GM21528 (cell line): Measurements from ENCODE around the gene CASP12.

Experiments
- ATAC-seq: cut with Tn5 transposase; IDR thresholded peaks from one replicate; pipeline ENCODE4 v1.9.1; 2021; ENCODE audit warnings: mild to moderate bottlenecking, moderate library complexity; ENCODE audit not compliant: unreplicated experiment, low FRiP score

The CASP12 gene

DNA sequence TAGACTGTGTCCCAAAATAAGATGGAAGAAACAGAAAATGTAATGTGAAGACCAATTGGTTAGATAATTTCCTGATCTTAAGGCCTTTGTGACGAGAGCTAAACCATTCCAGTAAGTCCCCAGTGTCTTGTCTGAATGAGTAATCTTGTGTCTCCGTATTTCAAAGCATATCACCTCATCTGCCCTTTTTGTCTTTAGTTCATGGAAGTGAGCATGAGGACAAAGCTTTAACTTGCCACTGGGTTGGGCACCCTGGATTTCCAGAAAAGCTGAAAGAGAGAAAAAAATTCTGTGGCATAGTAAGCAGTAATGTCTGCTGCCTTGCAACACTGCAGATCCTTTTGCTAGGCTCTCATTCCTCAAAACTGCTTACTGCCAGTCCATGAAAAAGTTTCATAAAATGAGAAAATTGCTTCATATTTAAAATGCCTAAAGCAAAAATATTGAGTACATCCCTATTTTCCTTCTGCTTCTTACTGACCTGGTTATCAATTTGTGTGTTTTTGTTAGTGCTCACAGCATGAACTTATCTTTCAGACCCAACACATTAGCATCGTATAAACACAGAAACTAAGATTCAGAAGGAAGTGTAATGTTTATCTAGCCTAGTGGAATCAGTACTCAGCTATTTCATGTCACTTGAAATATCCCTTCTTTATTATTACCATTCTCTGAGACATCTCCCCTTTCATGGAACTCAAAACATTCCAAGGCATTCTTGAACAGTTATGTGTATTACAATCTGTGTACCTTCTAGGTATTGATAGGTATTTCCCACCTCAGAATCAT lies 5.3 kb downstream of the CASP12 start:
- no peak for ATAC-seq

DNA sequence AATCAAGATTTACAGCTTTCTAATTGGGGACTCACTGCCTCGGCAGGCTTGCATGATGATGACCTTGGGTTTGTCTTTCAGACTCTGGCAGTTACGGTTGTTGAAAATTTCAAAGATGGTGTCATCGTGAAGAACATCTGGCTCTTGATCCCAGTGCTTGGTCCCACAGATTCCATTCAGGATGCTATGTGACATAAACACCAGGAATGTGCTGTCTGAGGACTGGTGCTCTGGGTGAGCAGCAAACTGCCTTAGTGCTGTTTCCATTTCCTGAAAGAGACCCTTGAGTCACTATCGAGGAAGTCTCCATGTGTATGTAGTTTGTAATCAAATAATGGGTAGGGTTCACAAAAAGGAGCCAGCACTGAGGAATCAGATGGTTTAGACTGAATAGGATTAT lies 7.1 kb downstream of the CASP12 start:
- ATAC-seq = no peak

DNA sequence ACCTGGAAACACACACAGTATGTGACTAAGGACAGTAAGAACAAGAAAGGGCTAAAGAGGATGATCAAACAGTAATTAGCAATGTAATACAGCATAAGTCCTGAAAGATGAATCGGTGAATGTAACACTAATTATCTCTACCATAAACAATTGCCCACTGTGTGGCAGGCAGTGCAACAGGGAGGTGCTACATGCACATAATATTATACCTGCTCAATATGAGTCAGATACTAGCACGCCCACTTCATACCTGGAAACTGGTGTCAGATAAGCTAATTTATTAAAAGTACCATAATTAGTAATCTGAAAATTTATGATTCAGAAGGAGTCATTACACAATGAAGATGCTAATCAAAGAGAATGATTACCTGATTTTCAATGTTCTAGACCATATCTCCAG lies 14.9 kb downstream of the CASP12 start:
- ATAC-seq = no peak

DNA sequence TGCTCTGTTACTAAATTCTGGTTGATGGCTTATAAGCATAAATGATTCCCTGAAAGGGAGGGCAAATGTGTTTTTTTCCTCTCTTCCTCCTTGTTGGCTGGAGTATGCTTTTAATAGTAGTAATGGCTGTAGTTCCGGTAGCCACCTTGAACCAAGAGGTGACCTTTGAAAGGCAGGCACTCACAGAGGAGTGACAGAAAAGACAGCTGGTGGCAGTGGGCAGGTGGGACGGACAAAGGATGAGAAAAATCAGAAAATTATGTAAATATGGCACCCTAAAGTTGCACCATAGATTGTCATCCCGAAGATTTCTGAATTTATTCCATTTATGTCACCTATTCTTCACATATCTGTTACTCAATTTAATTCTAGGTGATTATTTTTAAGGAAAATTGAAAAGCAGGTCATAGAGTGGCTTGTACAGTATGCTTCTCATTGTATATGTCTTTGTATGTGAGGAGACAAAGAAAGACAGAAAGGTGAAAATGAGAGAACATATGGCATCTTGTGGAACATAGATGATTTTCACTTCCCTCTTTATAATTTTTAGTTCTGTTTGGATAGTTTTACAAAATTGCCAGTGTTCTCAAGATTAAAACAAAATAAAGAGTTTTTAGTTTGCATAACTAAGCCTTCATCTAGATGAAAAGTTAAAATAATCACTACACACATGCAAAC lies 17.0 kb downstream of the CASP12 start:
- ATAC-seq = peak; percentile 86

DNA sequence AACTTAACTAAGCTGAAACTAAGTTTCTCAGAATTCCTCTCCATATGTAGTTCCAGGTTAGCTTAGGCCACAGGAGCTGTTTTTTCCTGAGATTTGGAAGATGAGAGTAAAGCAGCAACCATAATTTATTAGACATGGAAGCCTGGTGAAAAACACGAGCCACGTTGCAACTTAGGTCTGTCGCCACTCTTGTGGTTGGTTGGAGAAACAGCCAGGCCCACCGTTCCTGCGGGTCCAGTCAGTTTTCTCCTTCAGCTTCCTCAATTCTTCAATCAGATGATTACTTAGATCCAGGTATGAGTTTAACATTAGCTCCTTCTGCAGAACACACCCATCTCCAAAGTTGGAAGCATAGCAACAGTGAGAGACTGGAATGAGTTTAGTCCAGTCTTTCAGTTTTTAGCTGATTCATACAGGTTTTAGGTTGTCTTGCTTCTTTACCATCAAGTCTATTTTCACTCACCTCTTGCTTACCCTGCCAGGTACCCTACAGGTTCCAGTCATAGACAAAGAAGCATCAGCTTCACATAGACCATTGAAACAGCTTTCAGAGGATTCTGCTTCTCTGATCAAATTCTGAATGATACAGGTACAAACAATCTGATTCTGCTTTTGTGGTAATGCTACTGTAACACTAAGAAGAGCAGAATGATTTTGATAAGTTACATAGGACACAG lies 18.6 kb downstream of the CASP12 start:
- ATAC-seq = no peak

DNA sequence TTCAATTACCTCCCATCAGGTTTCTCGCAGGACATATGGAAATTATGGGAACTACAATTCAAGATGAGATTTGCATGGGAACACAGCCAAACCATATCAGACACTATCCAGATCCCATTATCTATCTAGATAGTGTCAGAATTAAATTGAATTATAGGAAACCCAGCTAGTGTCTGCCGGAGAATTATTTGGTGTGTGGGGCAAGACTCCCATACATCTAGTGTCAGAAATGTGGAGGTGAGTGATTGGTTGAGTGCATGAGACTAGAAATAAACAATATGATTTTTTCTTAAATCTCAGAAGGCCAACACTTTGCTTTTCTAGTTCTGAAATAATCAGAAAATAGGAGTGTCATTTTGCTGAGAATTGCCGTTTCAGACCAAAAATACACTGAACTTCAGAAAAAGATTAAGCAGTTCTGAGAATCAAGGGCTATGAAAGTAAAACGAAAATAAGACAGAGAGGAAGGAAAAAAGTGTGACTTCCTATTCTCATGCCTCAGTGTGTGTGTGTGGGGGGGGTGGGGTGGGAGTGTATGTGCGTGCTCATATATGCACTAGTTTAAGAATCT lies 21.3 kb downstream of the CASP12 start:
- ATAC-seq = peak; percentile 57

DNA sequence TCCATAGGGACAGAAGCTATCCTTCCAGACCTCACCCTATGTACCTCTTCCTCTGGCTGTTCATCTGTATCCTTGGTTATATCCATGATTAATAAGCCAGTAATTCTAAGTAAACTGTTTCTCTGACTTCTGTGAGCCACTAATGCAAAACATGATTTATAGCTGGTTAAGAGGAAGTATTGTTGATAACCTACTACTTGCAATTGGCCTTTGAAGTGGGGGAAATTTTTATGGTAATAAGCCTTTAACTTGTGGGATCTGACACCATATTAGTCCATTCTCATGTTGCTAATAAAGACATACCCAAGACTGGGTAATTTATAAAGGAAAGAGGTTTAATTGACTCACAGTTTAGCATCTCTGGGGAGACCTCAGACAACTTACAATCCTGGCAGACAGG lies 21.9 kb downstream of the CASP12 start:
- ATAC-seq = no peak

DNA sequence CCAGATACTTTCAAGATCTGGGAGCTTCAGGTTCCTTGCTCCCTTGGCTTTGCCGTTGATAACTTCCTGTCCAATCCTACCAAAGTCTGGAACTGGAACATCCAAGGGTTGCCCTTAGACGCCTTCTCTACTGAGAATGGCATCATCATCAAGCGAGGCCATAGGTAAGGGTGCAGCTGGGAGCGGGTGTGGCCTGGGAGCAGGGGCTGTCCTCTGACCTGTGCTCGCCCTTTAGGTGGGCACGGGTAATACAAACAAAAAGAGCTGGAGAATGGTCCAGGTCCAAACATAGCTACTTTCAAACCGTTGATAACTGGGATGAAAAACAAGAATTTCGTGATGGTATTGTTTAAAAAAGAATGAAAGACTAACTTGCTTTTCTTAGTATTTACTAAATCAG lies 25.0 kb downstream of the CASP12 start:
- ATAC-seq = no peak

DNA sequence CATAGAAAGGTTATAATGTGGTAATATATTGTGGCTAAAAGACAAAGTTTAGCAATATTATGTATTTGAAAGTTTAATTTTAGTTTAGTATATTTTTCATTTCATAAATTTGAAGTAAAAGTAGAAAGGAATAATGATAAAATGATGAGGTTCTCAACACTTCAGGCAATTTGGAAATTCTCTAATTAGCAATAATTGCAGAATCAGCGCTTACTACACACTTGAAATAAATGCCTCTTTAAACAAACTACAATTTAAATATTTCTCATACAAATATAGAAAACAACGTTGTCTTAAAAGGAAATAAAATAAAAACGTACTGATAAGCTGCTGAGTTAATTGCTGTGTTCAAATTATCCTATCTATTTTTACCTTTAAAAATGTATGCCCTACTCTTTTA lies 25.9 kb downstream of the CASP12 start:
- ATAC-seq = no peak

DNA sequence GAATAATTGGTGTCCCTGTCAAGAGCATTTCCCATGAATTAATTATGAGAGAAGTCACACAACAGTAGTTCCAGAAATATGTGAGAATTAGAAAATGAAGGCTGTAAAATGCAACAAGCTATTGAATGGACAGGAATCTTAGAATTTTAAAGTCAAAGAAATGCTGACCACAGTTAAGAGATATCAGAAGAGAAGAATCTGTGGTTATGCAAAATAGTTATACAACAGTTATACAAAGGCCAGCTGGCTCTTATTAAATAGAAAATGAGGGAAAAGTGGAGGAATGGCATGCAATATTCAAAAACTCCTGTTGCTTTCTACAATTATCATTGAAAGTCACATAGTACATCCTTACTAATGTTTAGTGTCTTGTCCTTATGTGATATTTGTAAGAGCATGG lies 27.4 kb downstream of the CASP12 start:
- ATAC-seq = no peak

DNA sequence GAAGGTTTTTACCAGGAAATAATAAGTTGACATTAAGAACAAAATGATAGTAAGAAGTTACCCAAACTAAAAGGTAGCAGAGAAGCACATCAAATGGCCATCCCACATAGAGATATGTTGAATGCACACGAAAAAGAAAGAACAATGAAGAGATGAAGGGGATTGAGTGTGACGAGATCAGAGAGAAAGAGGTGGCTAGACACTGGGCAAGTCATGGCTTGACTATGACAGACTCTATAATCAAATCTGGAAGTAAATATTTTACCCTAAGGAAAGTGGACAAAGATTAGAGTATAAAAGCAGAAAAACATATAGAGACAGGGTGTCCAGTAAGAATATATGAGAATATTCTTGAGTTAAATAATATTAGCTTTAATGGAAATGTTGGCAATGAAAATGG lies 31.4 kb downstream of the CASP12 start:
- no peak for ATAC-seq

DNA sequence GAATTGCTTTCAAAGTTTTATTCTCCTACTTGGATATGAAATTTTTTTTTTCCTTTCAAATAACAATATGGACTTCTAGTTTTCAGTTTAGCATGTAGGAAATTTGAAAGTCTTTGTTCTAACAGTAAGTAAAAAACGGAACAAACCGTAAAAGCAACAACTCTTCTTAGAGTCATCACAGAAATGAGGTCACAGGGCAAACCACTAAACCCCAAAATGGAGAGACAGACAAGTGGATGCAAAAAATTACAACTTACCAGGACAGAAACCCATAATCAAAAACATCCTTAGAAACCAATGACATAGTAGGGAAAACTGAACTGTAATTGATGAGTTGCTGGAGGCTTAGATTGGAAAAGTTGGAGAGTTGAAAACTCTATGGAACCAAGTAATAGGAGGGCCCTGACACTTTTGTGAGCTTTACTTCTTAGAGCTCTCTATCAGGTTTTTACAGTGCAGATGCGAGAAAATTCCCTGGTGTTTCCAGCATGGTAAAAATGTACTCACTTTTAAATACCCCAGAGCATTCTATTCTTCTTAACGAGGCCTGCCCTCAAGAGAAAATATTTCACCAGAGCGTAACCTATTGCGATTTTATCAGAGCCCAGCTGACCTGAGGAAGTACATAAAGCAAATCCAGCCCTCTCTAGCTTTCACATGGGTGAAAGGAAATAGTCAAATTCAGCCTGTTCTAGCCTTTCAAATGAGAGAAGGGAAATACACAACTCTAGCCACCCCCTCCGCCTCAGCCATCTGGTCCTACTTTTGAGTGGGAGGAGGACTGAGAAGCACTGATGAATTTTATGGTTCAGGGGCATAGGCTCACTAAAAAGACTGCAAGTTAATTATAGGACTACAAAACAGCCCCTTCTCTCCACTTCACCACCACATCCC lies 39.1 kb downstream of the CASP12 start:
- ATAC-seq = peak; percentile 87

DNA sequence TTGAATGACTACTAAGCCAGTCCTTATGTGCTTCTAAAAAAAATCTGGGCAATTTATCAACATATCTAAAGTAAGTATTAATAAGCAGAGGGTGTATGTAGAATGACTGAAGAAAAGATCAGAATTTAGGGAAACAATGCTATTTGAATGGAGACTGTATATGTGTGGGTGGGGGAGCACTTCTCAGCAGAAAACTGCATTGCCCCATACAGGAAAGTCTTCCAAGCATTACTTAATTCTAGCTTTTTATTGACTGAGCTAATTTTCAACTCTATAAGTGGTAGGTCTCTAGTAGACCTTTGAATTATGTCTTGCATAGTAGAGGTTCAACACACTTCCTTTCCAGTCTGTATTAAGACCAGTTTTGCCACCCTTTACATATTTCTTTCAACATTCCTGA lies 41.7 kb downstream of the CASP12 start:
- no peak for ATAC-seq

DNA sequence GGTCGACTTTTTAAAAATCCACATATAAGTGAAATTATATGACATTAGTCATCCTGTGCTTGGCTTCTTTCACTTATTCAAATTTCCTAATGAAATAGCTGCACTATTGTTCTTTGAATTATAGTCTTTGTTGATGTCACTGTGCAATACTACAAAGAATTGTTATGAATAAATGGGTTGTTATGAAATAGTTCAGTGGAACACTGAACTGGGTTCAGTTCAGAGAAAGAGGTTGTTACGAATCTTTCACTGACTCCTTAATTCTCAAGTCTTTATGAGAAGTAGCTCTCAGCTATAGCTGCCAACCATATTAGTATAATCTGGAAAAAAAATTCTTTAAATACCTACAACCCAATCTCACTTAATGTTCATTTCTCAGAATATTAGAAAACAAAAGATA lies 42.3 kb downstream of the CASP12 start:
- no peak for ATAC-seq

DNA sequence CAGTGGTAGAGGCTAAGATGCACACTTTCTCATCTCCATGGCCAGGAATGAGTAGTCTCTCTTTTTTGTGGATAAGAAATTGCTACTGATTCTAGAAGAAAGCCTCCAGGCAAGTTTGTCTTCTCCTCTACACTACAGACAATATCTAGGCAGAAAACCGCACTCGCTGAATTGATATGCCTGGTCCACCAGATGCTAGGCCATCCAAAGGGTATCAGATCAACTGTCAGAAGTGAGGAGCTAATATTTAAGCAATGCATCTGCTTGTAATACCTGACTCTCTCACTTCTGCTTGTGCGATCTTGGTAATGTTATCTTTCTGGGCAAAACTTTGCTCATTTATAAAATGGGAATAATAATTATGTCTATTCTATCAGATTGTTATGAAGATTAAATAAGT lies 45.0 kb downstream of the CASP12 start:
- no peak for ATAC-seq

DNA sequence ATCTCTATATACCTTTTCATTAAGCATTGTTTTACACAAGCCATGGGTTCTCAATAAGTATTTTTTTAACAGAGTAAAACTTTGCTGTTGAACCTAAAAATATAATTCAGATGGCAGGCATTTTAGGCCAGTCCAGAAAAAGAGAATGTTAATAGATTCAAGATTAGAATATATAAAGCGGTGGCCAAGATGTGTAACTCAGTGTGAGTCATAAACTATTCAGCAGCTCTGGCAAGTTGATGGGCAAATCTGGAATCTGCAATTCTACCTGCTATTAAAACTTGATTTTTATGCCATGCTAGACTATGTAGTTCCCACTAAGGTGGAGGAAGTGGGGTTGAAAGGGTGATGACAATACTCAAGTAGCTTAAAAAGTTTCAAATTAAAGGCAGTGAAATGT lies 45.4 kb downstream of the CASP12 start:
- no peak for ATAC-seq

DNA sequence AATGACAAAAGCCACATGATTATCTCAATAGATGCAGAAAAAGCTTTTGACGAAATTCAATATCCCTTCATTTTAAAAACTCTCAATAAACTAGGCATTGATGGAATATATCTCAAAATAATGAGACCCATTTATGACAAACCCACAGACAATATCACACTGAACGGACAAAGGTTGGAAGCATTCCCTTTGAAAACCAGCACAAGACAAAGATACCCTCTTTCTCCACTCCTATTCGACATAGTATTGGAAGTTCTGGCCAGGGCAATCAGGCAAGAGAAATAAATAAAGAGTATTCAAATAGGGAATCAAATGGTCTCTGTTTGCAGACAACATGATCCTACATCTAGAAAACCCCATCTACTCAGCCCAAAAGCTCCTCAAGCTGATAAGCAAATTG lies 52.0 kb downstream of the CASP12 start:
- no peak for ATAC-seq

DNA sequence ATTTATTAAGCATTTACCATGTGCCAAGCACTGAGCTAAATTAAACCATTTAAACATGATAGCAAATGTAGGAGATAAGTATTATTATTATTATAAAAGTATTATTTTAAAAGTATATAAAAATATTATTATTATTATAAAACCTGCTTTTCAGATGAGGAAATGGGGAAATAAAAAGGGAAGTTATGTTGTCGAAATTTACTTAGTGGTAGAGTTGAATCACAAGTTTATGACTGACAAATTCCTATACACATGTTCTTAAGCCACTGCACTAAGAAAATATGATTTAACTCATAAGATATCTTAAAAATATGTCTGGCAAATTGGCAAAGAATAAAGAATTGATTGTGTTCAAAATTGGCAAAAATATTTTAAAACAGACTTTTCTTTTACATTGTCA lies 53.8 kb downstream of the CASP12 start:
- ATAC-seq = no peak

DNA sequence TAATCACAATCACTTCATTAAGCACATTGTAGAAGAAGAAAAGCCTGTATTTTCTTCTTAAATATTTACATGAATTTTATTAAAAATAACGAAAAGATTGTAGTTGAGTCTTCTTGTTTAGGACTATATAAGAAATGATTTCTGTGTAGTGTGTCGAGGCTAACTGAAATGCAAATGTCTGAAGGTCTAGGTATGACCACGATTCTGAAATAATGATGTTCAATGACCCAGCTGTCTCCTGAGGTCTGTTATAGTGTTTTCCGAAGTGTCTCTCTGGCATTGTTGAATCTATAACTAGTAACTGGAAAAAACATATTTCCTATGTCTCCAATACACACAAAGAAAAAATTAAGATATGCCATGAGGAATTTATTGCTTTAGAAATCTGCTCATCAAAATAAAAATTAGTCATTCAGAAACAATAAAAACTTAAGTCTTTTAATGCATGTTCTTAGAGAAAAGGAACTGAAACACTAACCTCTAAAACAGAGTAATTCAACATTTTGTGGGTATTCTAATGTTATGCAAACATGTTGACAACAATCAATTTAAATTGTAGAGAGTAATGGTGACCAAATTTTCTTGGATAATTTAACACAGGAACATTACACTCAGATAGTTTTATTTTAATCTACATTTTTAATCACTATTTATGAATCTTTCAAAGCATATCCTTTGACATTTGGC lies 55.0 kb downstream of the CASP12 start:
- no peak for ATAC-seq

DNA sequence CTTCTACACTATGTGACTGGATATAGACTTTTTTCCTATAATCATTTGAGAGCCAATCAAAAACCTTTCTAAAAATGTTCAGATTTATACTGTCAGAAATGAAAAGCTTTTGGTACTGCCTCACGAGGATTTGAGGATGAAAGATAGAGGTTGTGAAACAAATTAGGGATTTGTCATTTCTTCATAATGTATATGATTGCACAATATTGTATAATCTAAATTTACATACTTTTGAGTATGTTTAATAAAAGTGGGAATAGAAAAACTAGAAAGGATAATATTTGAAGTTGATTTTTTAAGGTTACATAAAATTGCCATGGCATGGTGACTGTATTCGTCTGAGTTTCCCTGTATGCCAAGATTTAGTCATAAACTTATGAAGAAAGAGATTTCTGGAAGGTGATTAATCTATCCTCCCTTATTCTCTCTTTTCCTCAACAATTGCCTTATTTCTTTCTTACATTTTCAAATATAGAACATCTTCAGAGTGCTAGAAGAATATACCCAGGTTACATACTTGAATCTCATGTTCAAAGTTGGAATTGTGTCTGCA lies 56.2 kb downstream of the CASP12 start:
- ATAC-seq = no peak
